NCI-H146 (cell line): ENCODE measurements around the gene OXCT2.
"Not testable (repeated sequence)": the region's sequence is repeated elsewhere in the genome, so short reads cannot be mapped to it uniquely, and the experiment has no call there.

Experiments used
- DNase-seq: peaks from one replicate; lab custom pipeline; 2025; lab: John Stamatoyannopoulos, UW

Gene OXCT2

DNA sequence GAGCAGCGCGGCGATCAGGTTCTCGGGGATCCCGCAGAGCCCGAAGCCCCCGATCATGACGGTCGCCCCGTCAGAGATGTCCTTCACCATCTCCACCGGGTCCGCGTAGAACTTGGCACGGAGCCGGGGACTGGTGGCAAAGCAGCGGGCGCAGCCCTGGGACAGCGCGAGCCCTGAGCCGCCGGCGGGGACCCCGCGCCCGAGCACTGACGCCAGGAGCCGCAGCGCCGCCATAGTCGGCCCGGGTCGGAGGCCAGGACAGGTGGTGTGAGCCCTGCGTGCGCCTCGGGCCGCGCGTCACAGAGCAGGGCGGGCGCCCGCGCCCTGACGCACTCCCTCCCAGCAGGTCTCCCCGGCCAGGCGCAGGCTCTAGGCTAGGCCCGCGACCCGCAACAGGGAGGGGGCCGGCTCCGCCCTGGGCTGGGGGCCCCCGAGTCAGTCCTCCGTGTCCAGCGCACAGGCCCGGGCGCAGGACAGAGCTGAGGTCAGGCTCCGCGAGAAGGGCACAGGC is at the start of gene OXCT2:
Gene OXCT2 (minus strand): TSS at position 327 of the 511 bp plus-strand sequence. CDS start 93 bp downstream, at position 234.
- DNase-seq: not testable (repeated sequence)

DNA sequence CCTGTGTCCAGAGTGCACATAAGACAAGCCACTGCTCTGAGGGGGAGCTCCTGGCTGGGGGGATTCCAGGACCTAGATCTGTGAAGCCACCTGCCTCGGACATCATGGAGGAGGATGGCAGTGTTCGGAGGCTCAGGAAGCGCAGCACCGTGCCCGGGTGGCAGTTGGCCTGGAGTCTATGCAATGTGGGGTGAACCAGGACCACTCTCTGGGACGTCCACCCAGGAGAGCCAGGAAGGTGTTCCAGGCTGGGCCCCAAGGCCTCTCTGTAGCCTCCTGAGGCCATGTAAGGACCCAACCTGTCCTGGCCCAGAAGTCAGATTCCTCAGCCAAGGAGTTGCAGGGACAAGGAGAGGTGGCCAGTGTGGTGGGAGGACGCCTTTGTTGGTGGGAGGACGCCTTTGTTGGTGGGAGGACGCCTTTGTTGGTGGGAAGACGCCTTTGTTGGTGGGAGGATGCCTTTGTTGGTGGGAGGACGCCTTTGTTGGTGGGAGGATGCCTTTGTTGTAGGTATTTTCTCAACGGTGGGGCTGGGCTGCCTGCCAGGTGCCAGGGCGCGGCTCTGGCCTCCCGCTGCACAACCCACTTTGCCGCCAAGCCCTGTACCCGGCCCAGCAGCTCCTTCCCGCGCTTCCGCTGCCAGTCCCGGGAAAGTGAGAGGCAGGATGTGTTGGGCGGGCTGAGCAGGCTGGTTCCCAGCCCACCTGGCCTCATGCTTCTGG is 48.1 kb upstream of the OXCT2 start:
- DNase-seq: no peak

DNA sequence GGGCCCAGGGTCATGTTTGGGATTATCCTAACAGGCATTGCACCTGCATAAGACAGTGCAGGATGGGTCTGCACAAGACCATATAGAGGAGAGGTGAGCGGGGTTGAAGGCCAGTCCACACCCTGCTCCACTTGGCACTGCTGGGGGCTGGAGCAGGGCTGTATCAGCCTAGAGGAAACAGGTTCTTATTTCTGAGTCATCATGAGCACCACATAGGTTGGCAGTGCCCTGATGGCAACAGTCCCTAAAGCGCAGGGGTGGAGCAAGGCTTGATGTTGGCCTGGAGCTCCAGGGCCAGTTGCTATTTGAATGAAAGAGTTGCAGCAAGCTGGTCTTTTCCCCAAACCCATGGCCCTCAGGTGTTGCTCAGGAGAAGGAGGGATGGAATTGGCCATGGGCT is 47.3 kb upstream of the OXCT2 start:
- no peak for DNase-seq

DNA sequence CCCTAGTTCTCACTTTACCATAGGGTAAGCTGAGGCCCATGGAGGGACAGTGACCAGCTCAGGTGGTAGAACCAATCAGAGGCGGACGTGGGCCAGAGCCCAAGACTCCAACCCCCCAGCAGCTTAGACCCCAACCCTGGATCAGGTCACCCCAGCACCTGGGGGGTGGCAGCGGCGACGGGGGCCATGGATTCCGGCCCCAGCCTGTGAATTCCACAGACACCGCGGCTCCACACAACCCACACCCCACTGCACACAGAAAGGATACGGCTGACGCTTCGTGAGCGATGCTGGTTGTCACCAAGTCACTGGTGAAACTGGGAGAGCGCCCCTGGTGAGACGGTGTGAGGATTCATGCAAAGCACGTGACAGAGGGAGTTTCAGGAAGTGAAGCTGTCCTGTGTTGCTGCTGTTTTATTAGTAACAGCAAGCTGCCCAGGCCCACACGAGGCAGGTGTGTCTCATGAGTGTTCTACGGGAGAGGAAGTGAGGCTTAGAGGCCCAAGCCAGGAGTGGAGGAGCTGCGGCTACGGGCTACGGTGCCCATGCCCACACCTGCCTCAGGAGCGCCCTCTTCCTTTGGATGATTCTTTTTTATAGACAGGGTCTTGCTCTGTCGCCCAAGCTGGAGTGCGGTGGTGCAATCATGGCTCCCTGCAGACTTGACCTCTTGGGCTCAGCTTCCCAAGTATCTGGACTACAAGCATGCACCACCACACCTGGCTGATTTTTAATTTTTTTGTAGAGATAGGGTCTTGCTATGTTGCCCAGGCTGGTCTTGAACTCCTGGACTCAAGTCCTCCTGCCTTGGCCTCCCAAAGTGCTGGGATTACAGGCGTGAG is 46.2 kb upstream of the OXCT2 start:
- DNase-seq: peak; percentile 70

DNA sequence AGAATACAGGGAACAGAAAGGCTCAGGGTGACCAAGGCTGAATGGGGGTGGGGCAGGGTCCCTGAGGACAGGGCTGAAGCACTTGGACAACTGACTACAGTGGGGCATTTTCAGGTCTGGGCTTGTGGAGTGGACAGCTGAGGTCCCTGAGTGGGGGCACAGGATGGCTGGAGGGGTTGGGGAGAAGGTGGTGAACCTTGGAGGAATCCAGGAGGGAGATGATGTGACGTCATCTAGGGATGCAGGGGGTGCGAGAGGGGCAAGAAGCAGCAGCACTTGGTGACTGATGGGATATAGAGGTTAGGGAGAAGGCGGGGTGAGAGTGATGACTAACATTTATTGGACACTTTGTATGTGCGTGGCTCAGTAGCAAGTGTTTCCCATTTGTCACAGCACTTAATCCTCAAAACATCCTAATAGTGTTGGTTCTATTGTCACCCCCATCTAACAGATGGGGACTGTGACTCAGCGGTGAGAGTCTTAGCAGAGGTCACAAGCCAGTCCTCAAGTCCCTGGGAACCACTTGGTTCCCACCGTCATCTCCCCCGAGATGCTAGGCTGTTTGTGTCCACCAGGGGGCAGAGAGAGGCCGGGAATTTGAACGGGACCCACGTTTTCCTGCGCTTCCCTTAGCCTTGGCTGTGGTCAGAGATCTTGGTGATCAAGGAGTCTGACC is 45.4 kb upstream of the OXCT2 start:
- peak; percentile 36 for DNase-seq

DNA sequence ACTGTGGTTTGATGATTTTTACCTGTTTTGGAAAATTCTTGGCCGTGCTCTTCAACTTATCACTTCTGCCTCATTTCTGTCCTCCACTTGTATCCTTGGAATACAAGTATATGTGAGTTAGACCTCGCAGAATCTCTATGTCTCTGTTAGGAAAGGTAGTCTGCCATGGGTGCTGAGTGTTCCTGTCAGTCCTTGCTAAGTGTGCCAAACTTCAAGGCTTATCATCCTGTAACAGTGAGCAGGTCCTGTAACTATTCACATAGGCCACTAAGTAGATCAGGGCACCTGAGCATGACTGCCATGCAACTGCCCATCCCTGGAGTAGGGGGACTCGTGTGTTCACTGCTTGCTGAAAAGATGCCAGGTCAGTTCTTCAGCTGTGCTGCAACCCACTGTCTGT is 41.8 kb upstream of the OXCT2 start:
- no peak for DNase-seq

DNA sequence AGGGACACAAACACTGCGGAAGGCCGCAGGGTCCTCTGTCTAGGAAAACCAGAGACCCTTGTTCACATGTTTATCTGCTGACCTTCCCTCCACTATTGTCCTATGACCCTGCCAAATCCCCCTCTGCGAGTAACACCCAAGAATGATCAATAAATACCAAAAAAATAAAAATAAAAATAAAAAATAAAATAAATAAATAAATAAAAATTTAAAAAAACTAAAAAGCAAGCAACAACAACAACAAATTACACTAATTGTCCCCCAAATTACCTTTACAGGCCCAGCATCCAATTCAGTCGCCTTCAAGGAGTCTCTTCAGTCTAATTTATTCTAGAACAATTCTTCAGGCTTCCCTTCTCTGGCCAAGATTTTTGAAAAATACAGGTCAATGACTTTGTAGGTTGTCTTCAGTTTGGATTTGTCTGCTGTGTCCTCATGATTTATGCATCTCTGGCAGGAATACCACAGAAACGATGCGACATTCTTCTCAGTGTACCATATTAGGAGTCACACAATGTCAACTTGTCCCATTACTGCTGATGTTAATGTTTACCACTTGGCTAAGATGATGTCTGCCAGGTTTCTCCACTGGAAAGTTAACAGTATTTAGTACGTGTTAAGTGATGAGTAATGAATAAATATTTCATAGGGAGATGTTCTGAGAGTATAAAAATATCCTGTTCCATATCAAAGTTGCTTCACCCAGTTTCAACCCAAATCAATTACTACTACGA is 37.8 kb upstream of the OXCT2 start:
- DNase-seq: no peak

DNA sequence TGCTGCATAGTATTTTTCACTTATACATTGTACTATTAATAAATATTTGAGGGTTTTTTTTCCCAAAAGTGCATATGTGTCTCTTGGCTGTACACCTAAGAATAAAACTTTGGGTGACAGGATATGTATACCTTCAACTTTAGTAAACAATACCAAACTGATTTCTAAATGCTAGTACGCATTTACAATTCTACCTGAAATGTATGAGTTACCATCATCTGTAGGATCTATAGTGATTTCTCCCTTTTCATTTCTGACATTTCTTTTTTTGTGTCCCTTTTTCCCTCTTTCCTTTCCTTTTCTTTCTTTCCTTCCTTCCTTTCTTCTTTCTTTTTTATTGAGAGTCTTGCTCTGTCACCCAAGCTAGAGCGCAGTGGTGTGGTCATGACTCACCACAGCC is 34.2 kb upstream of the OXCT2 start:
- no peak for DNase-seq

DNA sequence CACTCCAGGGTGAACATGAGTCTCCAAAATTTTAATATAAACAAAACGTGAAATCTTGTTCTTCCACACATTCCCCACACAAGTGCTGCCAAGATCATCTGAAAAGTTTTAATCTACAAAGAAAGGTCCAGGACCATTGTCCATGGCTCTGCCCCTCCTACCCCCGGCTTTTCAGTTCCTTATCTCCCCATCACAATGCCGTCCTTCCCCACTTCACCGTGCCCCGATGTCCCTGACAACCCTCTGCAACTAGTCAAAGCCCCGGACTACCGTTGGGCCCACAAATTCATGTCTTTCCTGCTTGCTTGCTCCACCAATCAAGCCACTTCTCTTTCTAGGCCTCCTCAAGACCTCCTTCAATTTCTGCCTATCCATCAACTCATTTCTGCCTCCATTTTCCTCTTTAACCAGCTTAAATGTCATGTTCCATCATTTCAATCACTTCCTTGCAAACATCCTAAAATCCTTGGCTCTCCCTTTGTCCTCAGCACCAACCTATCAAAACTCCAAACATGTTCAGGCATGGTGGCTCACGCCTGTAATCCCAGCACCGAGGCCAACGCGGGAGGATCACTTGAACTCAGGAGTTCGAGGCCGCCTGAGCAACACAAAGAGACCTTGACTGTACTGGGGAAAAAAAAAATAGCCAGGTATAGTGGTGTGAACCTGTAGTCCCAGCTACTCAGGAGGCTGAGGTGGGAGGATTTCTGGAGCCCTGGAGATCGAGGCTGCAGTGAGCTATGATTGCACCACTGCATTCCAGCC is 31.5 kb upstream of the OXCT2 start:
- DNase-seq: no peak

DNA sequence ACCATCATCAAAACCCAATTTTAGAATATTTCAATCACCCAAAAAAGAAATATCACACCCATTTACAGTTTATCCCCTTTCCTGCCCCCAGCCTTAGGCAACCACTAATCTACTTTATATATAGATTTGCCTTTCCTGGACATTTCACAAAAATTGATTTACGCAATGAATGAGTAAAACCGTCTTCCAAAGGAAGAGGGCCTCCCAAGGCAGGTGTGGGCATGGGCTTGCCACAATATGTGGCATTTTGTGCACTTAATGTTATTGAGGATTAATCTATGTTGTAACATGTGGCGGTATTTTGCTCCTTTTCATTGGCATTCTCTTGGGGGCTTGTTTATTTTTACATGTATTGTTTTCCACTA is 29.3 kb upstream of the OXCT2 start:
- no peak for DNase-seq

DNA sequence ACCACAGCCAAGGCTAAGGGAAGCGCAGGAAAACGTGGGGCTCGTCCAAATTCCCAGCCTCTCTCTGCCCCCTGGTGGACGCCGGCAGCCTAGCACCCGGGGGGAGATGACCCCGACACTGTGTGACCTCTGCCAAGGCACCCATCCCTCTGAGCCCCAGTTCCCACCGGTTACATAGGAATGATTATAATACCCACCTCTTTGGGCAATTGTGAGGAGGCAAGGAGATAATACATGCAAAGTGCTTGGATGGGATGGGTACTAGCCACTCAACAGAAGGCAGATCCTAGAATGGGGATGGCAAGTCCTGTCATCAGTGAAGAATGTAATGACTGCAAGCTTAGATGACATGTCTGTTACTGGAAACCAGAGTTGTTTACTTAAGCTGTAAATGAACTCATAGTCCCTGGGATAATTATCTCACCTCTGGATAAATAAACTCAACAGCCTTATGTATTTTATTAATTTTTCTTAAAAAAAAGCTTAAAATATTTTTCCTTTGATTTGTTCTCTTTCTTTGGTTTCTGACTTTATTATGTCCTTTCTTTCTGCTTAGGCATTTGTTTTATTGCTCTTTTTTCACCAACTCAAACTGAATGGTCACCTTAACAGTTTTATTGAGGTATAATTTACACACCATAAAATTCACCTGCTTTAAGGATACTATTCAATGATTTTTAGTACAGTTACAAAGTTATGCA is 28.8 kb upstream of the OXCT2 start:
- DNase-seq: peak; percentile 58

DNA sequence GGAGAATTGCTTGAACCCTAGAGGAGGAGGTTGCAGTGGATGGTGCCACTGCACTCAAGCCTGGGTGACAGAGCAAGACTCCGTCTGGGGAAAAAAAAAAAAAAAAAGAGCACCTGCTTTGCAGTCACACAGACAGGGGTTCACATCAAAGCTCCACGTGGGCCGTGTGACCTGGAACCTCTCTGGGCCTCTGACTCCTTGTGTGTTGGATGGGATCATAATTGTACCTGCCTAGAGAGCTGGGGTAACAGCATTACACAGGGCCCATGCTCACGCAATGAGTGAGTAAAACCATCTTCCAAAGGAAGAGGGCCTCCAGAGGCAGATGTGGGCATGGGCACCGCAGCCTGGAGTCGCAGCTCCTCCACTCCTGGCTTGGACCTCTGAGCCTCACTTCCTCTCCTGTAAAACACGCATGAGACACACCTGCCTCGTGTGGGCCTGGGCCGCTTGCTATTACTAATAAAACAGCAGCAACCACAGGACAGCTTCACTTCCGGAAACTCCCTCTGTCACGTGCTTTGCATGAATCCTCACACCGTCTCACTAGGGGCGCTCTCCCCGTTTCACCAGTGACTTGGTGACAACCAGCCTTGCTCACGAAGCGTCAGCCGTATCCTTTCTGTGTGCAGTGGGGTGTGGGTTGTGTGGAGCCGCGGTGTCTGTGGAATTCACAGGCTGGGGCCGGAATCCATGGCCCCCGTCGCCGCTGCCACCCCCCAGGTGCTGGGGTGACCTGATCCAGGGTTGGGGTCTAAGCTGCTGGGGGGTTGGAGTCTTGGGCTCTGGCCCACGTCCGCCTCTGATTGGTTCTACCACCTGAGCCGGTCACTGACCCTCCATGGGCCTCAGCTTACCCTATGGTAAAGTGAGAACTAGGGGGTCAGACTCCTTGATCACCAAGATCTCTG is 28.0 kb upstream of the OXCT2 start:
- DNase-seq: peak; percentile 62

DNA sequence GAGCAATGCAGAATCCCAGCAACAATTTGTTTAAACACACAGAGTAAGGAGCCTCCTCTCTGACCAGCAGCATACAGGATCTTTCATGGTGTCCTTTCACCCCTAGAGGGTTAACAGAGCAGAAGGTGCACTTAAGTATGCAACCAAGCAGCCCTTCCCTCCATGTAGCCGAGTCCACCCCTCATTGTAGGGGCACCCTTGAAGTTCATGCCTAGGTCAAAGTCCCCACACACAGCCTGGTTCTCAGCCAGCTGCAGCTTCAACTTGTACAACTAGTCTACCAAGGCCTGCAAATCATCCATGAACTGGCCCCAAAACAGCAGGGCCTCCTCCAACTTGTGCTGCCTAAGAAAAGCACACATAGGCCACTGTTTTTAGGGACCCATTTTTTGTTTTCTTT is 24.5 kb upstream of the OXCT2 start:
- no peak for DNase-seq

DNA sequence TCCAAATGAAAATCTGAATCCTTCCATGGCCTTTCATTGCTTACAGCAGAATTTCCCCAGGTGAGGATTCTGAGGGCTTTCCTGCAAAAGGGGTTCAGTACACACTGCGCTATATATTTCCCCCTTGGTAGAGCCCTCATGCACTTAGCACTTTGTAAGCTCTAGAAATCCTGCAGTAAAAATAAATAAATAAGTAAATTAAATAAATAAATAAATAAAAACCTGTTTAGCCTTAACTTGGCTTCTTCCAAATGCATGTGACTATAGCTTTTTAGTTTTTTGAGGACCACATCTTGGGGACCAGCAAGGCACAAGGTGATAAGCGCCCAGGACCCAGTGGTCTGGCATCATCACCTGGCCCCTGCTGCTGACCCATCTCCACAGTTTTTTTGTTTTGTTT is 20.7 kb upstream of the OXCT2 start:
- DNase-seq: no peak

DNA sequence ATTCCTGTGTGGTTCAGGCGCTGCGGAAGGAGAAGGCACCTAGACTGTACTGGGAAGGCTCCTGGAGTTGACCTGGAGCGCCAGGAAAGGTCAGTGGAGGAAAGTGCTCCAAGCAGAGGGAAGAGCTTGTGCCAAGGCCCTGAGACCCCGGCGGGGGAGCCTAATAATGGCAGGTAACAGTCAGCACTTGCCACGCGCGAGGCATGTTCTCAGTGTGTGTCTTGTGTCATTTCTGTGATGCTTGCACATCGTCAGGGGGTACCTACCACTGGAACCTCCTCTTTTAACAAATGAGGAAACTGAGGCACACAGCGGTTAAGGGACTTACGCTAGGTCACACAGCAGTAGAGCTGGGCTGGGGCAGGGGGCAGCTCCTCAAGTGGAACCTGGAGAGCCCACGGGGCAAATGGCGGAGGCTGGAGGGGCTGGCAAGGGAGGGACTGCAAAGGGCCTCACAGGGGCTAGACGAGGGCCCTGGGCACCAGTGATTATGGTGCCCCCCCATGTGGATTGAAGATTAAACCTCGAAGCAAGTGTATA is 18.5 kb upstream of the OXCT2 start:
- DNase-seq: no peak

DNA sequence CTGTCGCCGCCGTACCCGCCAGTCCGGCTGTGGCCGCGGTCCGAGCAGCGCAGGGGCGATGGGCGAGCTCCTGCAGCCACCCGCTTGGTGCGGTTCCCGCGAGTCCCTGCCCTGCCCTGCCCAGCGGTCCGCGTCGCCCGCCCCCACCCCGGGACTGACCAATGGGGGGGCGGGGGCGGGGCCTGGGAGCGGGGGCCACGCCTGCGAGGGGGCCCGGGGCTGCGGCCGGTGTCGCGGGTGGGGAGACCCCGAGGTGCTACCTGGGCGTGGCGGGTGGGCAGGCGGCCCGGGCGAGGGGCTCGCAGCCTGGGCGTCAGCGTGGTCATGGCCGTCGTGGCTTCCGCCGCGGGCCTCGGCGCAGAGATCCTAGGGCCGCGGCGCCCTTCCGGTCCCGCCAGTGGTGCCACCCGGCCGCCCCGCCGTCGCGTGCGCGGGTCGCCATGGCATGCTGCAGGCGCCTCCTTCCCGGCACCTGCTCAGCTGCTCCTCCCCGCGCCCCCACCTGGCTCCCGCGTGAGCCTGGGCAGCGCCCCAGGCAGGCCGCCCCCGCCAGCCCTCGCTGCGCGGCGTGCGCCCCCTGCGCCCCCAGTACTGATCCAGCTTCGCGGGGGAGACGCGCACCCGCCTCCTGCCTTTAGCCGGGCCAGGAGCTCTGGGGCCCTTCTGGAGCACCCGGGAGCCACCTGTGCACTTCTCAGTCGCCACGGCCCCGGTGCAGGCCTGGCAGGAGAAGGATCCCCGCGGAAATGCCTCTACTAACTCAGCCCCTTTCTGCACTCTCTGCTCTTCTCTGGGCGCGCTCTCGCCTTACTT is 17.8 kb upstream of the OXCT2 start, which contains the start of gene BMP8B:
Gene BMP8B (minus strand): TSS at position 108 of the 813 bp plus-strand sequence. CDS start 380 bp downstream, outside the sequence.
- DNase-seq: peak; percentile 73

DNA sequence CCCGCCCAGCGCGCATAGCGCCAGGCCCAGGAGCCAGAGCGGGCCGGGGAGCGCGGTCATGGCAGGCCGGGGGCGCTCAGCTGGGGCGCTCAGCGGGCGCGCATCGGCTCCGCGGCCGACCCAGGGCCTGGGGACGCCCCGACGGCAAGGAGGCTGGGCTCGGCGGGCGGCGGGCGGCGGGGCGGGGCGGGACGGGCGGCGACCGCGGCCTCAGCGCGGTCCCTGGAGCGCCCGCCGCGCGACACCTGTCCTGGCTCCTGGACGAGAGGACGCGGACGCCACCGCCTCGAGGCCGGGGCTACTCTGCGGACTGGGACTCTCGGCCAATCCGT is 17.2 kb upstream of the OXCT2 start:
- DNase-seq: no peak

DNA sequence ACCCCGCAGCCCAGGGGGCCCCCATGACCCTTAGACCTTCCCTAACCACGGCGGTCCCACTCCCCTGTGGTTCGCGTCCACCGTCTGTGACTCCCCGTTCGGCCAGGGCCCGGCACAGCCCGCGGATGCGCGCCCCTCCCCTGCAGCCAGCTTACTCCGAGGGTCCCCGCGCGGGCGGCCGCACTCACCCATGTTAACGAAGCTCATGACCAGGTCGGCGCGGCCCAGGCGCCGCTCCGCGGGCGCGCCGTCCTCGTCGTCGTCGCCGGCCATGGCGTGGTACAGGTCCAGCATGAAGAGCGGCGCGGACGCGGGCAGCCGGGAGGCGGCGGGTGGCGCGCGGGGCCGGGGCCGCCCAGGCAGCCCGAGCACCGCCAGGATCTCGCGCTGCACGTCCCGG is 16.8 kb upstream of the OXCT2 start:
- DNase-seq: not testable (repeated sequence)
